Occipital lobe (tissue), 2 donors: ENCODE data around the gene OXA1L. TPM values are rescaled to one million over a fixed set of nuclear protein-coding genes. Genes with fewer than 3 reads are reported as not detected.
"Not testable (repeated sequence)": the region's sequence is repeated elsewhere in the genome, so short reads cannot be mapped to it uniquely, and the experiment has no call there.

Source experiments
- DNase-seq: peaks from one replicate; lab custom pipeline; 2025; lab: John Stamatoyannopoulos, UW
- total RNA-seq: library from RNA; depleted of rRNA; stranded (reverse); fragments of >200 nt; gene quantifications from one replicate; pipeline ENCODE4 v1.2.3, GENCODE V29; 2014

OXA1L gene
- 33.5 TPM for total RNA-seq

DNA sequence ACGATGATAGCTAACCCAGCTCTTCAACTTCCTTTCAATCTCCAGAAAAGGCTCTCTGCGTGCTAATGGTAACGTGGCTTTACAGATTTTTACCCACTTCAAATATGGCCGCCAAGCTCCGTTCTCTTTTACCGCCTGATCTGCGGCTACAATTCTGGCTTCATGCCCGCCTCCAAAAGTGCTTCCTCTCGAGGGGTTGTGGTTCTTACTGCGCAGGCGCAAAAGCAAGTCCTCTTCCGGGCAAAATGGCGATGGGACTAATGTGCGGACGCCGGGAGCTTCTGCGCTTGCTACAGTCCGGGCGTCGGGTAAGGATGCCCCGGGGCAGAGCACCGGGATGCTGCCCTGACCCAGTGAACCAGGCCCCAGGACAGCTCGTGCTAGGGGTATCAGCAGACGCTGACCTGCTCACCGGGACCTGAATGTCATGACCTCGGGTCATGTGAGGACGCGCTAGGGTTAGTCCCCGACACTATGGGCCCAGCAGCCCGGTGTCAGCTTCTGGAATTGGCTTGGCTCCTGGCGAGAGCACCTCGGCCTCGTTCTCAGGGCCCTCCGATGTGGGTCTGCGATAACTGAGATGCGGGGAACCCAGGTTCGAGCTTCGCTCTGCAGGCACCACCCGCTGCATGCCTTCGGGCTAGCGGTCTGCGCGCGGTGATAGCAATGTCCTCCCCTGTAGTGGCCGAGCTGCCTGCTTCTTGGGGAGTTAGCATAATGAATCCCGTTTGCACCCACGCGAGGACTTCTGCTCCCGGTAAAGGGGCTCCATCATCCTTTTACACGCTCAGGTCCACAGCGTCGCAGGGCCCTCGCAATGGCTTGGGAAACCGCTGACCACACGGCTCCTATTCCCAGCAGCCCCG lies at the start of gene OXA1L:
OXA1L (plus strand) TSS at position 232 of the 866 bp plus-strand sequence; CDS start at position 246, 14 bp downstream.
- peak; percentile 88 for DNase-seq

DNA sequence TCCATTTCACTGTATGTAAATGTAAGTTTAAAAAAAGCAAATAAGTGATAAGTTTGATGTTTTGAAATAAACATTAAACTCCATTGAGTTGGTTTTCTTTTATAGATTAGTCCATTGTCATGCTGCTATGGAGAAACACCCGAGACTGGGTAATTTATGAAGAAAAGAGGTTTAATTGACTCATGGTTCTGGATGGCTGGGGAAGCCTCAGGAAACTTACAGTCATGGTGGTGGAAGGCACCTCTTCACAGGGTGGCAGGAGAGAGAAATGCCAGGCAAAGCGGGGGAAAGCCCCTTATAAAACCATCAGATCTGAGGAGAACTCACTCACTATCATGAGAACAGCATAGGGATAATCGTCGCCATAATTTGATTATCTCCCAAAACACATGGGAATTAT lies 48.4 kb upstream of the OXA1L start:
- no peak for DNase-seq

DNA sequence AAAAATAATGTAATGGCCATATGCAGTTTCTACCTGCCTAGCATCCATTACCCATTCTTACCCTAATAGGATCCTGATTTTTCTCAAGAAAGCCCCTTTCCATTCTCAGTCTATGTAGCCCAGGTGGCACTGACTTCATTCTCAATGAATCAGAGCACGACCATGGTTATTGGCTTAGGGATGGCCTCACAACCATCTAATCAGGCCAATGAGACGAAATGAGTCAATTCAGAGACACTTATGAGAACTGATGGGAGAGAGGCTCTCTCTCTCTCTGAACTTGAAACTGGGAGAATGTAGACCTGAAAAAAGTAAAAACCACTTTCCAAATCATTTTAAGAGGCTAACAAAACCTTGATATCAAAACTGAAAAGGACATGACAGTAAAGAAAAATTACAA lies 45.3 kb upstream of the OXA1L start:
- no peak for DNase-seq

DNA sequence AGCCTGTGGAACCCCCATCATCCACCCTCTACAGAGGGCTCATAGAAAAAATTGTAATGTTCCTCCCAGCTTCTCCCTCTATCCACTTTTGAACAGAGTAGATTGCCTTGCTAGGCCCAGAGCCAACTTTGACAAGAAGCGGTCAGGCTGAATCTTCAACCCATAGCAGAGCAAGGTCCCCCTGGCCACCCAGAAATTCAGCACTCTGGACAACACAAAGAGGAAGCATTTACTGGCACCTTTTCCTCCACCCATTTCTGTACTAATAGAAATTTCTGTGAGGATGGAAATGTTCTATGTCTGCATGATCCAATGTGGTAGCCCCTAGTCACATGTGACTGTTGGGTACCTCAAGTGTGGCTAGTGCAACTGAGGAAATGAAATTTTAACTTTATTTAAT lies 42.7 kb upstream of the OXA1L start:
- DNase-seq: no peak

DNA sequence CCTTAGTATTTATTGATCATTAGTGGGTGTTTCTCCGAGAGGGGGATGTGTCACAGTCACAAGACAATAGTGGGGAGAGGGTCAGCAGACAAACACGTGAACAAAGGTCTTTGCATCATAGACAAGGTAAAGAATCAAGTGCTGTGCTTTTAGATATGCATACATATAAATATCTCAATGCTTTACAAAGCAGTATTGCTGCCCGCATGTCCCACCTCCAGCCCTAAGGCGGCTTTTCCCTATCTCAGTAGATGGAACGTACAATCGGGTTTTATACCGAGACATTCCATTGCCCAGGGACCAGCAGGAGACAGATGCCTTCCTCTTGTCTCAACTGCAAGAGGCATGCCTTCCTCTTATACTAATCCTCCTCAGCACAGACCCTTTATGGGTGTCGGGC lies 41.6 kb upstream of the OXA1L start:
- not testable (repeated sequence) for DNase-seq

DNA sequence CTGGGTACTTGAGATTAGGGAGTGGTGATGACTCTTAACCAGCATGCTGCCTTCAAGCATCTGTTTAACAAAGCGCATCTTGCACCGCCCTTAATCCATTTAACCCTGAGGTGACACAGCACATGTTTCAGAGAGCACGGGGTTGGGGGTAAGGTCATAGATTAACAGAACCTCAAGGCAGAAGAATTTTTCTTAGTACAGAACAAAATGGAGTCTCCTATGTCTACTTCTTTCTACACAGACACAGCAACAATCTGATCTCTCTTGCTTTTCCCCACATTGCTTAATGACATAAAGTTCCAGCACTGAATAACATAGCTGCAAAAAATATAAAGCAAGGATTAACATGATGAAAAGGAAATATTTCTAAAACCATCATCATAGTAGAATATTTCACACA lies 41.1 kb upstream of the OXA1L start:
- not testable (repeated sequence) for DNase-seq

DNA sequence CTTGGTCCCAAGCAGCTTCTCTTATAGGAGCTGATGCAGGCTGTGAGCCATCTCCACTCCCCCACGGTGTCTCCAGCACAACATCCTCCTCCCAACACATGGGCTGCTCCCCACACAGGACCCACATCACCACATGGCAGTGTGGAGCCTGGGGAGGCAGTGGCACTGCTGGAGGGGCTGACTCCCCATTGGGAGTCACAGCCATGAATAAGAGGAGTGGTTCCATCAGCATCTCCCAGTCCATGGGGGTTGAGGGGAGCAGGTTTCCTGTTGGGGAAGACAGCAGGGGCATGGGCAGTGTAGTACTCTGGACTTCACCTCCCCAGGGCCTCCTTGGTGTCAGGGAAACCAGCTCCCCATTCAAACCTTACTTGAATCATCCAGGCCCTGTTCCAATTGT lies 40.5 kb upstream of the OXA1L start:
- DNase-seq: no peak

DNA sequence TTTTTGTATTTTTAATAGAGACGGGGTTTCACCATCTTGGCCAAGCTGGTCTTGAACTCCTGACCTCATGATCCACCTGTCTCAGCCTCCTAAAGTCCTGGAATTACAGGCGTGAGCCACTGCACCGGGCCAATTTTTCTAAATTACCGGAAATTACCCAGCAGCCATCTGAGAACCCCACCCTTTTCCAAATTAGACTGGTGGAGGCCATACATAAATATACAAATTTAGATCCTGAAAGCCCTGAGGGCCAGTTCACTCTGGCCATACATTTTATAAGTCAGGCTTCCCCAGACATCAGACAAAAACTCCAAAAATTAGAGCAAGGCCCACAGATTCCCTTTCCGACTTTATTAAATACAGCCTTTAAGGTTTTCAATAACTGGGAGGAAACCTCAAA lies 34.4 kb upstream of the OXA1L start:
- DNase-seq: not testable (repeated sequence)

DNA sequence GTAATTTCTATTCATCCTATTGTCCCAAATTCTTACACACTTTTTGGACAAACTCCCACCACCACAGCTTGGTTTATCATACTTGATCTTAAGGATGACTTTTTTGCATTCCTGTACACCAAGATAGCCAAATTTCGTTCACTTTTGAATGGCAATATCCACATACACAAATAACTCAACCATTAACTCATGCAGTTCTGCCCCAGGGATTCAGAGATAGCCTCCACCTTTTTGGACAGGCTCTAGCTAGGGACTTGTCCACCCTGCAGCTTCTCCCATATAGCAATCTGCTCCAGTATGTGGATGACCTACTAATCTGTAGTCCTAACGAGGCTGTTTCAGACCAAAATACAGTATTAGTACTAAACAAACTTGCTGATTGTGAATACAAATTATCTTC lies 32.7 kb upstream of the OXA1L start:
- DNase-seq: no peak

DNA sequence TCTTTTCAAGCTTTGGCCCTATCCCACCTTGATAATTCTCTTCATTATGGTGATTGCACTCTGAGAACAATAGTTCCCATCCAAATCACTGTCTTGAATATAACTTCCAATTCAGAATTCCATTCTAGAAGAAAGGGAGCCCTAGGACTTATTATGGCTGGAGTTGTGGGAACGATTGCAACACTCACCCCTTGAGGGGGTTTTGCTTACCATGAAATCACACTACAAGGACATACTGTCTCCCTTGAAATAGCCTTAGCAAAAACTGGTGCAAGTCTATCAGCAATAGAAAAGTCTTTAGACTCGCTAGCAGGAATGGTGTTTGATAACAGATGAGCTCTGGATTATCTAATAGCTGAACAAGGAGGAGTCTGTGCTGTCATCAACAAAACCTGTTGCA lies 31.4 kb upstream of the OXA1L start:
- no peak for DNase-seq

DNA sequence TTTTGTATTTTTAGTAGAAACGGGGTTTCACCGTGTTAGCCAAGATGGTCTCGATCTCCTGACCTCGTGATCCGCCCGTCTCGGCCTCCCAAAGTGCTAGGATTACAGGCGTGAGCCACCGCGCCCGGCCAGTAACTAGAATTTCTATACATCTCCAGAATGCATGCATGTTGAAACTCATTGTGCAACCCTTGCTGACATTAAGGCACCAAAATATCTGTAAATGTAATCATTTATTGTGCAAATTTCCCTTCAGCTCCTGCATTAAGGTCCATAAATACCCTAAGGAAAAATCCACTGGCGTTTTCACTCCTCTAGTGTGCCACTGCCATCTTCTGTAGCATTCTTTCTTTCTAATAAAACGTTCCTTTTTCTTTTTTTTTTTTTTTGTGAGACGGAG lies 30.1 kb upstream of the OXA1L start:
- DNase-seq: not testable (repeated sequence)

DNA sequence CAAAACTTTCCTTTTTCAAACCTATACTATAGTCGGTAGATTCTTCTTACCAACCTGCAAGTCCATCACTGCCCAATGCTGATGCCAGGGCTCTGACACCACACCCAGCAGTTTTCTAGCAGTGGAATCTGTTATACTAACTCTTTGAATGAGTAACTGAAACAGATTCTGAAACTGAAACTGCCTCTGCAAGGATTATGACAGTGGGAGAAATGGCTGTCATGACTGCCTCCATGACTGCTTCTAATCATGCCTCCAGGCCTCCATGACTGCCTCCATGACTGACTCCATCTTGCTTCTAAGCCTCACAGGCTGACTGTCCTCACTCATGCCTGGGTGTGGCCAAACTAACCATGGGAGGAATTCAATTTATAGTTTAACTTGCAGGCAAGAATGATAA lies 29.4 kb upstream of the OXA1L start:
- DNase-seq: no peak

DNA sequence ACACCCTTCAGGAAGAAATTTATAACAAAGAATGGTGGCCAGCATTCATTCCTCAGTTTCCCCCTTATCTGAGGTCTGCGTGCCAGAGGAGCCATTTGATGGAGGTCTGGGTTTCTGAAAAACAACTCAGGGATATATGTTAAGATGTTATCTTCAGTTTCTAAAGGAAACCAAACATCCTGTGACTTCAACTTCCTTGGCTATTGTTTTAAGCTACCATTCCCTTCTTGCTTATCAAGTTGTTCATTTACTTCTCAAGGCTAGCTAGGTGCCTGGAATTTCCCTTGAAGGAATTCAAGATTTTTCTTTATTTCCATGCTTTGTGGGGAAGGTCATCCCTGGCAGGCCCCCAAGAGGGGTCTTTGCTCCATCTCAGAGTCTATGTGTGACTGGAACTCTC lies 27.1 kb upstream of the OXA1L start:
- no peak for DNase-seq

DNA sequence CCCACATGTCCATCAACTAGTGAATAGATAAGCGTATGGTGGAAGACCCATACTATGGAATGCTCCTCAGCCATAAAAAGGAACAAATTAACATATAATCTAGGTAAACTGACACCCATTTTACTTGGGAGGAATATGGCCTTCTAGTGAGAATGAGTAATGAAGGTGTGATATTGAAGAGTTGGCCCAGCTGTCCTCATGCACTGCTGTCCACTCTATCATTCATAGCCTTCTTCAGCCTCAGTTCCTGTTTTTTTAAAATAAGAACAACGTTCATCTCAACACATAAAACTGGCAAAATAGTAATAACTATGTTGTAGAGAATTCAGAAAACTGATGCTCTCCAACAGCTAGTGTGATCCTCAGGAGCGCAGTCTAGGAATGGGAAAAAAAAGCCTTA lies 26.5 kb upstream of the OXA1L start:
- DNase-seq: no peak

DNA sequence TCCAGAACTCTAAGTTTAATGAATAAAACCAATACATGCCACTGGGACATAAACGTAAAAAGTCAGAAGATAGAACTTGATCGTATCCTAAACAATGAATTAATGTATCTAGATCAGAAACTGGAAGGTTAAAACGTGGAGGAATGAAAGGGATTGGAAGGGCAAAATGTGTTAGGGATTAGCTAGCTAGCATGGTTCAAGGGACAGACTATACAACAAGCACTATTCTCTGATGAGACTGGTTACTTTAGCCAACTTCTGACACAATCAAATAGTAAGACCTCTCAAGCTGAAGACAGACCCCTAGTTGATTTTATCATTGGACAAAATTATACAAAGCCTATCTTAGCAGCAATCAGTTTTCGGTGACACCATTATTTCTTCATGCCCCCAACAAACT lies 18.7 kb upstream of the OXA1L start:
- no peak for DNase-seq

DNA sequence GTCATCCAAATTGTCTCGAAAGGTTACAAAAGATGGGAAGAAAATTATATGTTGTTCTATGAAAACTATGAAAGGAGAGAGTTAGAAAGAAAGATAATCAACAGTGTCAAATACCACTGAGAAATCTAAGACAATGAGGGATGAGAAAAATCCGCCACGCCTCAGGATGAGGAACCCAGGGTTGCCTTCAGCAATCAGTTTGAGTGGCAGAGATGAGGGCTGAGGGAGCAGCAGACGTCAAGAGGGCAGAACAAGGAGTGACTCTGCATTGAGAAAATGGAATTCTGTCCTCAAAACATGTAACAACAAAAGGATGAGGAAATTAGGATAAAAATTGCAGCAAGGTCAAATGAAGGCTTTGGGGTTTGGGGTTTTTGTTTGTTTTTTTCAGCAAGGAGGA lies 18.3 kb upstream of the OXA1L start:
- DNase-seq: no peak

DNA sequence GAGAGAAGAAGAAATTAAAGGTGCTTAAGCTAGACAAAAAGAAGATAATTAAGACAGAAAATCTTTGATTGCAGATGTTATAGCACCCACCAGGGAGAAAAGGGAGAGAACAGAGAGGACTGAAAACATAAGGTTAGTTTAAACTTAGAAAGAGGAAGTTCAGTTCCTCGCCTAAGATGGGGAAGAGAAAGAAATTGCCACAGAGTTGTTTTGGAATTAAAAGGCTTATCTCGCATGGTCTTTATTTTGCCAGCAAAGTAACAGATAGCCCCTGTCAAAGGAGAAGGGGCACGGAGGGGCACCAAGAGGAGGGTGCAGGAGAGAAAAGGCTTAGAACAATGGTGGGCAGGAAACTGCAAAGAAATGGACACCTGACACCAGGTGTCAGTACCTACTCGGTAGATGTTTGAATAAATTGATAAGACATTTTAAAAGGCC lies 17.8 kb upstream of the OXA1L start:
- no peak for DNase-seq

DNA sequence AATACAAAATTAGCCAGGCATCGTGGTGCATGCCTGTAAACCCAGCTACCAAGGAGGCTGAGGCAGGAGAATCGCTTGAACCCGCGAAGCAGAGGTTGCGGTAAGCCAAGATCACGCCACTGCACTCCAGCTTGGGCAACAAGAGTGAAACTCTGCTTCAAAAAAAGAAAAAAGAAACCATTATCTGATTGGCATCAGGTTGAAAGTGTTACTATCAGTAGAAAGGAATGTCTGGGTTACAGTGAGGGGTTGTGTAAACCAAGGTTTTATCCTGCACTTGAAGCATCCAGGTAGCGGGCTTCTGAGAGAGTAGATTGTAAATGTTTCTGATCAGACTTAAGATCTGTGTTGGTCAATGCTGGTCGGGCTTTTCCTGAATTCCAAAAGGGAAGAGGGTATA lies 14.1 kb upstream of the OXA1L start:
- DNase-seq: no peak

DNA sequence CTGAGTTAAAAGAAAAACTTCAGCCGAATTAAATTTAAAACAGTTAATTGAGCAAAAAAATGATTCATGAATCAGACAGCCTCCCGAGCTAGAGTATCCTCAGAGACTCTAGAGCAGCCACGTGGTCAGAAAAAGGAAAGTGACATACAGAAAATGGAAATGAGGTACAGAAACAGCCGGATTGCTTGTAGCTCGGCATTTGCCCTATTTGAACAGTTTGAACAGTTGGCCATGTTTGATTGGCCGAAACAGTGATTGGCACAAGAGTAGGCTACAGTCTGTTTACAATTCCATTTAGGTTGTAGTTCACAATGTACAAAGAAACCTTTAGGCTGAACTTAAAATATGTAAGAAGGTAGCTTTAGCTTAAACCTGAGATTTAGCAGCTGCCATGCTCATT lies 12.9 kb upstream of the OXA1L start:
- no peak for DNase-seq

DNA sequence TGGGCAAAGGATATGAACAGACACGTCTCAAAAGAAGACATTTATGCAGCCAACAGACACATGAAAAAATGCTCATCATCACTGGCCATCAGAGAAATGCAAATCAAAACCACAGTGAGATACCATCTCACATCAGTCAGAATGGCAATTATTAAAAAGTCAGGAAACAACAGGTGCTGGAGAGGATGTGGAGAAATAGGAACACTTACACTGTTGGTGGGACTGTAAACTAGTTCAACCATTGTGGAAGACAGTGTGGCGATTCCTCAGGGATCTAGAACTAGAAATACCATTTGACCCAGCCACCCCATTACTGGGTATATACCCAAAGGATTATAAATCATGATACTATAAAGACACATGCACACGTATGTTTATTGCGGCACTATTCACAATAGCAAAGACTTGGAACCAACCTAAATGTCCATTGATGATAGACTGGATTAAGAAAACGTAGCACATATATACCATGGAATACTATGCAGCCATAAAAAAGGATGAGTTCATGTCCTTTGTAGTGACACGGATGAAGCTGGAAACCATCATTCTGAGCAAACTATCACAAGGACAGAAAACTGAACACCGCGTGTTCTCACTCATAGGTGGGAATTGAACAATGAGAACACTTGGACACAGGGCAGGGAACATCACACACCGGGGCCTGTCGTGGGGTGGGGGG lies 8.4 kb upstream of the OXA1L start:
- DNase-seq: not testable (repeated sequence)

DNA sequence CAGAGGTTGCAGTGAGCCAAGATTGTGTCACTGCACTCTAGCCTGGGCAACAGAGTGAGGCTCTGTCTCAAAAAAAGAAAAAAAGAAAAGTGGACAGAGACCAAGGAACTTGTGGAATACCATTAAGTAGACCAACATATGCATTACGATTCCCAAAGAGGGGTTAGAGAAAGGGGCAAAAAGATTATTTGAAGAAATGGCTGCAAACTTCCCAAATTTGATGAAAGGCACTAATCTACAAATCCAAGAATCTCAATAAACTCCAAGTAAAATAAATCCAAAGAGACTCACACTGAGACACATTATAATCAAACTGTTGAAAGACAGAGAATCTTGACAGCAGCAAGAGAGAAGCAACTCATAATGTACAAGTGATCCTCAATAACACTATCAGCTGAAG lies 4.8 kb upstream of the OXA1L start:
- no peak for DNase-seq

DNA sequence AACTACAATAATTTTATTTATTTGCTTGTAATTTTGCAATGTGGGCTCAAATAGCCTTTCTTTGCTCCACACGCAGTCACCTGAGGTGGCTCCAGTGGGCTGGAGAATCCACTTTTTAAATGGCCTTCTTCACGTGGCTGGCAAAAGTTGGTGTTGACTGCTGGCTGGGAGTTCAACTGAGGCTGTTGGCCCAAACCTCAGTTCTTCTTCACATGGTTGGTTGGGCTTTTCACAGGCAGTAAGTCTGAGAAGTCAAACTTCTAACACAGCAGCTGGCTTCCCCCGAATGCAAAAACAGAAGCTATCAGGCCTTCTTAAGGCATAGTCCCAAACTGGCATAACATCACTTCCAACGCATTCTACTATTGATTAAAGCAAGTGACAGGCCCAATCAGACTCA lies 2.1 kb upstream of the OXA1L start:
- no peak for DNase-seq

DNA sequence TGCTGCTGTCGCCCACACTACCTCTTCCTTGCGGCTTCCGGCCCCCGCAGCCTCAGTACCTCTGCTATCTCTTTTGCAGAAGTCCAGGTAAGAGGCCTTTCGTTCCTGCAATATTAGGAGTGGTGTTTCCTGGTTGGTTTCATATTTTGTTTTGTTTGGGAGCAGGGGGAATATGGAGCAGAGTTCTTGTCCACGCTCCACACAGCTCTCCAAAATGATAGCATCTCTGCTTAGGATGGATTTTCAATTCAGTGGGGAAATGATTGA lies 768 bp downstream of the OXA1L start:
- no peak for DNase-seq
